ENCODE data around the gene BRD9. TPM values are rescaled to one million over a fixed set of nuclear protein-coding genes. Genes with fewer than 3 reads are reported as not detected.
A peak's percentile ranks its signal among the peaks of the same experiment; 100 is the strongest.
"Not testable (repeated sequence)": the region's sequence is repeated elsewhere in the genome, so short reads cannot be mapped to it uniquely, and the experiment has no call there.

The BRD9 gene
- total RNA-seq, 3 donors from 2014 or later = 60.9 to 67.7 (median 64.6) TPM

DNA sequence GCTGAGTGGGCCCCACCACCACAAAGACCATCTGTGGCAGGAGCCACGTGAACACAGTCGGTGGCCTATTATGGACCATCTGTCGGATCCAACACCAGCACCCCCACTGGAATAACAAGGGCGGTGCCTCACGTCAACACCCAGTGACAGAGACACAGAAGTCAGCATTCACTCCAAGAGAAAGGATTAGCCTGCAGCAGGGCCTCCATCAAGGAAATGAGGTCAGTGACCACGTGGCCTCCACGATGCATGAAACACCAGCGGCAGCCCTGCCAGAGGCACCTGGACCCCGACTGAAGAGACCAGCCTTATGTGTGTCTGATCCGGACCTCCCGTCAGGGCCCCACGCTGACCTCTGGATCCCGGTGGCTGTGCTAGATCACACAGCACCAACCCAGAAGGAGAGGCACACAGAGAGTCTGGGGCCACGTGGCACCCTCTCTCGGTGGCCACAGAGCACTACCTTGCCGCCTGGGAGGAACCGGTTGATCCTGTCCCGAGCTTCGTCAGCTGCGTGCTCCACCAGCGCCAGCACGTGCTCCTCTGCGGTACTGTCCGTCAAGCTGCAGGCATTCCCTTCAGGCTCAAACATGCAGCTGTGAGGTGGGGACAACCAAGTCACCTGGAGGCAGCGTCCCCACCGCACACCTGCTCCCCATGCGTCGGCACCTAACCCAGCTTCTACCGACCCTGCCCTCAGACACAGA, 9.0 kb downstream of the BRD9 start:
- Mint-ChIP-seq H3K4me3 (no peak overlapping the region), H3K9me3 (peaks cover 12% of the 10 kb centered on the region)

DNA sequence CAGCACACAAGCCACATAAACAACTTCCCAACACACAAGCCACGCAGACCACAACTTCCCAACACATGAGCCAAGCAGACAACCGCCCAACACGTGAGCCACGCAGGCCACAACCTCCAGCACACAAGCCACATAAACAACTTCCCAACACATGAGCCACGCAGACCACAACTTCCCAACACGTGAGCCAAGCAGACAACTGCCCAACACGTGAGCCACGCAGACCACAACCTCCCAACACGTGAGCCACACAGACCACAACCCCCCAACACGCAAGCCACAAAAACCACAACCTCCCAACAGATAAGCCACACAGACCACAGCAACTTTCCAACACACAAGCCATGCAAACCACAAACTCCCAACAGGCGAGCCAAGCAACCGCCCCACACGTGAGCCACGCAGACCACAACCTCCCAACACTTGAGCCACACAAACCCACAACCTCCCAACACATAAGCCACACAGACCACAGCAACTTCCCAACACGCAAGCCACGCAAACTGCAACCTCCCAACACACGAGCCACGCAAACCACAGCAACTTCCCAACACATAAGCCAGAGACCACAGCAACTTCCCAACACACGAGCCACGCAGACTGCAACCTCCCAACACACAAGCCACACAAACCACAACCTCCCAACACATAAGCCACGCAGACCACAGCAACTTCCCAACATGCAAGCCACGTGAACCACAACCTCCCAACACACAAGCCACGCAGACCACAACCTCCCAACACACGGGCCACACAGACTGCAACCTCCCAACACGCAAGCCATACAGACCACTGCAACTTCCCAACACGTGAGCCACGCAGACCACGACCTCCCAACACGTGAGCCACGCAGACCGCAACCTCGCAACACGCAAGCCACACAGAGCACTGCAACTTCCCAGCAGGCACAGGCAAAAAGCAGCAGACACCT, 10.1 kb downstream of the BRD9 start:
- H3K4me3 Mint-ChIP-seq = peak overlapping the region; percentile 34
- DNase-seq (no peak), ATAC-seq (no peak)
- no peaks in the 10 kb centered on the region for H3K27me3 Mint-ChIP-seq (ENCODE audit: low read depth)
- H3K9me3 Mint-ChIP-seq = peaks cover 12% of the 10 kb centered on the region
- peaks cover 18% of the 10 kb centered on the region for H3K4me1 Mint-ChIP-seq (ENCODE audit: low read depth)
- peaks cover 47% of the 10 kb centered on the region for H3K36me3 Mint-ChIP-seq (ENCODE audit: insufficient read depth)

More for the DNA sequence above, 9.0 kb downstream of the BRD9 start:
- Mint-ChIP-seq H3K4me1 (ENCODE audit: low read depth) (peaks cover 22% of the 10 kb centered on the region), H3K27me3 (ENCODE audit: low read depth) (no peaks in the 10 kb centered on the region), H3K36me3 (ENCODE audit: insufficient read depth) (peaks cover 55% of the 10 kb centered on the region)
- DNase-seq (no peak), ATAC-seq (no peak)

DNA sequence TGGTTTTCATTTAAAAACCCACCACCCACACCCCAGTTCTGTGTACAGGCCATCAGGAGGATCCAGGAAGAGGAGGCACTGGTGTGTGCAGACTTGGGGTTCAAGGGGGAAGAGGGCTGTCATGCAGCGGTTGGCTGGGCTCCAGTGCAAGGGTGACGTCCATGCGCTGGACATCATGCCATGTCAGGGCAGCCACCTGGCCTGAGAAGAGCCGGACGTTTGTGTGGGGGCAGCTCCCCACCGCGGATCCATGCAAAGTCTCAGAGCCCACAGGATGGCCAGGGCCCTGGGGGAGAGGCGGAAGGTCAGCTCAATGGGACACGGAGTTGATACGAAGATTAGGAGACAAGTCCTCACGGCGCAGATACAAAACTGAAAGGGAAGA, 11.1 kb downstream of the BRD9 start:
- Mint-ChIP-seq H3K9me3 (peaks cover 12% of the 10 kb centered on the region), H3K4me3 (no peak overlapping the region), H3K4me1 (ENCODE audit: low read depth) (peaks cover 18% of the 10 kb centered on the region), H3K27me3 (ENCODE audit: low read depth) (no peaks in the 10 kb centered on the region), H3K36me3 (ENCODE audit: insufficient read depth) (peaks cover 41% of the 10 kb centered on the region)
- DNase-seq (no peak), ATAC-seq (no peak)

DNA sequence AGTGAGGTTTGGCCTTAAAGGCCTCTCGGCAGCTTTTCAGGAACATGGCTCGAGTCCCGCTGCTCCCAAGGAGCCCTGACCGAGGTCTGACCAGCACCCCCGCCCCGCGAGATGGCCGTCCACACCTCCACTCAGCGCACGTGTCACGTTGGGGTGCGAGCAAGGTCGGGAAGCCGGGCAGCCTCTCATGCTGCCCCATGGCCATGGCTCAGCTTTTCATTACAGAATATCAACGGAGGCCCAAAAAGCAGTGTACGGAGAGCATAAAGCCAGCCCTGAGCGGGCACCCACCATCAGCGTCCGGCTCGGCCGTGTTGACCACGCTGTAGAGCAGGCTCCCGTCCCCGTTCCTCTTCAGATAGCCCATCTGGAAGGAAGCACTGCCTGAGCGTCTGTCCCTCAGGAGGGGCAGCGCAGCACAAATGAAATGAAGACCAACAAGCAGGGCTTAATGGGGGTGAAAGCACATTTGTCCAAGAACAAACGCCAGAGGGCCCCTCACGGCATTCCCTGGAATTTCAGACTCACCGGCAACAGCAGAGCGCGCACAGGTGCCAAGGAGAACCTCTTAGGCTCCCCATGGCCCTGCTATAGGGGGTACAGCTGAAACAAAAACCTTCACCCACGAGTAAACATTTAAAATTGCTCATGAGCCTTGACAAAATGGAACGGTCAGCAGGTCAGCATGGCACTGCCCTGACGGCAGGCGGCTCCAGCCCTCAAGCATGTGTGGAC, 11.6 kb downstream of the BRD9 start:
- Mint-ChIP-seq H3K27me3 (ENCODE audit: low read depth) (no peaks in the 10 kb centered on the region), H3K9me3 (peaks cover 12% of the 10 kb centered on the region), H3K36me3 (ENCODE audit: insufficient read depth) (peaks cover 40% of the 10 kb centered on the region), H3K4me3 (no peak overlapping the region), H3K4me1 (ENCODE audit: low read depth) (peaks cover 18% of the 10 kb centered on the region)
- ATAC-seq (no peak), DNase-seq (no peak)

DNA sequence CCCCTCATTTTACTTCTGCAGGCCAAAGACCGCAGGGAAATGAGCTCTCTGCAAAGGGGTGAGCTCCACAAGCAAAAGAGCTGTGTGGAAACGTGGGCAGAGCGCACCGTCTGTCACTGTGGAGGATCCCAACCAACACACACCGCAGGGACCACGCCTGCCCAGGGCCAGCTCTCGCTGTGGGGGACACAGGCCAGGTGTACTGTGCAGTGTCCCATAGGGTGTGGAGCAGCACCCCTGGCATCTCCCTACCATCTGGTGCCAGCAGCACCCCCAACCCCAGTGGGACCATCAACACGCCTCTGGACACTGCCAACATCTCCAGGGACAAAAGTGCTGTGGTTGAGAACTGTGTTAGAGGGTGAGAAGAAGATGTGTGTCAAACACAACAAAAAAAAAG, 13.9 kb downstream of the BRD9 start:
- not testable (repeated sequence) for ATAC-seq; DNase-seq; H3K27me3 Mint-ChIP-seq (ENCODE audit: low read depth); H3K4me3 Mint-ChIP-seq
- H3K36me3 Mint-ChIP-seq (ENCODE audit: insufficient read depth) = peaks cover 53% of the 10 kb centered on the region
- H3K9me3 Mint-ChIP-seq = peaks cover 12% of the 10 kb centered on the region
- peaks cover 16% of the 10 kb centered on the region for H3K4me1 Mint-ChIP-seq (ENCODE audit: low read depth)

DNA sequence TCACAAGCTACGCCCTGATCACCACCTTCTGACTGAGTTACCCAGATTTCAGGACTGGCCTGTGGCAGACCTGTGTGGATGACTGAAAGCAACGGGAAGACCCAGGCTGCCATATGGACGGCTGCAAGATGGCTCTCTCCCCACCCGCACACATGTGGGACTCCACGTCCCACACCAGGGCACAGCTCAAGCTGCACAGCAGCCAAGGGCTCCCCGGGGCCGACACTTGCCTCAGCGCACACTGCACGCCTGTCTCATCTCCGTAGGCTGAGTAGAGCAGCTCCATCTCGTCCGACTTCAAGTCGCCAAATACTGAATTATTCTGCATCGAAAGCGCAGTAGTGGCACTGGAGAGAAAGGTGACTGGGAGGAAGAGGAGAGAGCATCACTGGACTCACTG, 14.5 kb downstream of the BRD9 start:
- H3K9me3 Mint-ChIP-seq = peaks cover 12% of the 10 kb centered on the region
- DNase-seq (no peak), ATAC-seq (no peak)
- H3K36me3 Mint-ChIP-seq (ENCODE audit: insufficient read depth) = peaks cover 55% of the 10 kb centered on the region
- H3K4me3 Mint-ChIP-seq = no peak overlapping the region
- H3K27me3 Mint-ChIP-seq (ENCODE audit: low read depth) = no peaks in the 10 kb centered on the region
- peaks cover 16% of the 10 kb centered on the region for H3K4me1 Mint-ChIP-seq (ENCODE audit: low read depth)

DNA sequence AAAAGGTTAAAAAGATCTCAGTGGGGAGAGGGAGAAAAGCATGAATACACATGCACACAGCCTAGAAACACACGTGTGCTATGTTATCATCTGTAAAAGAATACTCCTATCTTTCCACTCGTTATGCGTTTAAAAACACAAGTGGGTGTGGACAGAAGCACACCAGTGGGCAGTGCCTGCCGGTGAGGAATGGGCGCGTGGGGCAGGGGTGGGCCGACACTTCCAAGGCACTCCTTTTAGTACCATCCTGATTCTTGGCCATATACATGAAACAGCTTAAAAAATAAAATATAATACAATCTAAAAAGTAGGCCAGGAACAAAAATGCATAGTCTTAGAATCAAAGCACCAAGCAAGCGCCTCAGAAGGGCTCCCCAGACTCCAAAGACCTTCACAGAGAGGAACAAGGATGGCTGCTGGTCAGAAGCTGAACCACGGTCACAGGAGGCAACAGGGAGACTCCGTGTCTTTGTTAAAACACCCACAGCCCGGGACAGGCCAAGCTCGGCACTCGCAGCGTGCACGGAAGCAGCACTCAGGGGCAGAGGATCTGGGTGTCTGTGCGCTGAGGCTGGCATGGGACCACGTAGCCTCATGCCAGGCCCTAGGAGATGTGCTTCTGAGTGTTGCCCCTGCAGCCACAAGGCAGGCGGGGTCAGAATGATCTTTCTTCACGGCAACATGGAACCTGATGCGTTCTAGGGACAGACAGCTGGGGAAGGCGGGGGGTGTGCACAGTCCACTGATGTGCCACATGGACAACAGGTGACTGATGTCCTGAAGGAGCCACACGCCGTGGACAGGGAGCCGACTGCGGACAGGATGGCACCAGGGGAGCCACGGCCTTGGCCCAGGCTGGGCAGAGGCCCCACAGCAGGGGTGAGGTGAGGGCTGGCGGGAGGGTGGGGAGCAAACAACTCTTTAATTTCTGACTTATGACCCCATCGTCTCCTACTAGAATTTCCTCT, 15.9 kb downstream of the BRD9 start:
- Mint-ChIP-seq H3K9me3 (no peaks in the 10 kb centered on the region), H3K27me3 (ENCODE audit: low read depth) (no peaks in the 10 kb centered on the region), H3K4me3 (no peak overlapping the region), H3K36me3 (ENCODE audit: insufficient read depth) (peaks cover 43% of the 10 kb centered on the region), H3K4me1 (ENCODE audit: low read depth) (peaks cover 4% of the 10 kb centered on the region)
- ATAC-seq = no peak
- DNase-seq = no peak

DNA sequence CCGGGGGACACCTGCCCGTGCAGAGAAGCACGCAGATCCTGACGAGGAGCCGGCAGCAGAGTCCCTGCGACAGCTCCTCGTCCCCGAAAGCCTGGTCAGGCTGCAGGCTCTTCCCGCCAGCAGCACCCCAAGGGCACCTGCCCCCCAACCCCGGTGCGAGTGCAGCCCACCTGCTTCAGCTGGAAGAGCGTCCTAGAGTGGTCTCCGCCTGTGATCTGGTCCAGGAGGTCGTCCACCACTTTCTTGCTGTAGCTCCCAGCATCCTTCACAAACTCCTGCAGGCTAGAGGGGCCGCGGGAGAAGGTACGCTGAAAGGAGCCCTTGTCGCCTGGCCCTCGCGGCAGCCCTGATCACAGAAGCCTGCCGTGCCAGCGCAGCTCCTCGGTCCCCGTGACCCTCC, 16.7 kb downstream of the BRD9 start:
- Mint-ChIP-seq H3K4me1 (ENCODE audit: low read depth) (no peaks in the 10 kb centered on the region), H3K36me3 (ENCODE audit: insufficient read depth) (peaks cover 44% of the 10 kb centered on the region)
- no peak for ATAC-seq

DNA sequence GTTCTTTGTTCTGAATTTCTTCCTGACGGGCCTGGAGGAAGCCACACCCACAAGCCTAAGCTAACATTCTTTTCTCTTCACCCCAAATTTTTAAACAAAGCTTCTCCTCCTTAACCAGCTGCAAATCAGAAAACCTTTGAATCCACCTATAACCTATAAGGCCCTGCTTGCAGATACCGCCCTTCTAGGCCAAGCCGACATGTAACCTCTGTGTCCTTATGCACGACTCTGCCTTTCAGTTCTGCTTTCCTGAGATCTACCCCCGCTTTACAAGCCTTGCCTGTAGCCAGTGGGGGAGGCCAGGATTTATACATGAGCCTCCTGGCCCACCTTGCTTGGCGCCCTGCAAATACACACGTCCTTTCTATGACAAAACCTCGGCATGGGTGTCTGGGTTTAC, 19.3 kb downstream of the BRD9 start:
- Mint-ChIP-seq H3K9me3 (no peaks in the 10 kb centered on the region), H3K4me3 (no peak overlapping the region), H3K36me3 (ENCODE audit: insufficient read depth) (peaks cover 57% of the 10 kb centered on the region), H3K4me1 (ENCODE audit: low read depth) (no peaks in the 10 kb centered on the region), H3K27me3 (ENCODE audit: low read depth) (no peaks in the 10 kb centered on the region)
- DNase-seq (no peak), ATAC-seq (no peak)

More for the DNA sequence above, 16.7 kb downstream of the BRD9 start:
- DNase-seq = no peak
- Mint-ChIP-seq H3K4me3 (no peak overlapping the region), H3K9me3 (no peaks in the 10 kb centered on the region), H3K27me3 (ENCODE audit: low read depth) (no peaks in the 10 kb centered on the region)

DNA sequence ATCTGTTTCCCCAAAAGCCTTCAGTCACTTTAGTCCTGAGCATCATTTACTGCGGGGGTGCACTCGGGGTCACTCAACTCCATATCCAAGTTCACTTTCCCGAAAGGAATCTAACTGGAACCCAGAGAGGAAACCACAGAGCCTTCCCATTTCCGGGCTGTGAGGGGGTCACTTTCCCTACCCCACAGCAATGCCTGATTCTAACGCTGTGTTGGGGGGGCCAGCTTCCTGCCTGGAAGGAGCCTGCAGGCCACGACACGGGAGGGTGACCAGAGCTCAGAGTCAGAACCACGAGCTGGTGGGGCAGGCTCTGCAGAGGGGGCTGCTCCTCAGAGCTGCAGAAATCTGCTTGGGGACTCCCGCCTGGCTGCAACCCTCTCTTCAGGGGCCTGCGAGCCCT, 20.3 kb downstream of the BRD9 start:
- ATAC-seq (no peak), DNase-seq (no peak)
- no peak overlapping the region for H3K4me3 Mint-ChIP-seq
- H3K4me1 Mint-ChIP-seq (ENCODE audit: low read depth) = no peaks in the 10 kb centered on the region
- no peaks in the 10 kb centered on the region for H3K9me3 Mint-ChIP-seq
- no peaks in the 10 kb centered on the region for H3K27me3 Mint-ChIP-seq (ENCODE audit: low read depth)
- peaks cover 65% of the 10 kb centered on the region for H3K36me3 Mint-ChIP-seq (ENCODE audit: insufficient read depth)

DNA sequence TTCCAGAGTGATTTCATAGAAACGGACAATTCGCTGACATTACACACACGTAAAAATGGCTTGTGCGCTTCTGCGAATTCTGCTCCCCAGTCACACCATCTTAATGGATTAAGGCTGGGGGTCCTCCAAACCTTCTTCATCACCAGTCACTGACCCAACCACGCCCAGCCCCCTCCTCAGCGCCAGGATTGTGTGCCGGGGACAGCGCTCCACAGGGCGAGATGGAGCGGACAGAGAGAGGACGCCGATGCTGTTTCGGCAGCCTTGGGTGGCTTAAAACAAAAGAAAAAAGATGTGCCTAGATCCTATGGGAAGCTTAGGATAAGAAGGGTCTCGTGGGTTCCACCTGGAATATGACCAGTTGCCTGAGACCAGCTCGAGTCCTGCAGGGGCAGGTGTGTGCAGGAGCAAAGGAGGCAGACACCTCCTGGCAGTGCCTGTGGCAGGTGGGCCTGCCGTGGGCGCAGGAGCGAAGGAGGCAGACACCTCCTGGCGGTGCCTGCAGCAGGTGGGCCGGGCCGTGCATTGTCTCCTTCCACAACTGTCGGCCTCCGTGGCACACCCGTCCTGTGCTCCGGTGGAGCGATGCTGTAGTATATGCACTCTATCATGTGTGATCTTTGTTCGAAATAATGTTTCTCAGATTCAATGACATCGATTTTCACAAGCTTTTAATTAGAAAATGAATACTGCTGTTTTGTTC, 20.9 kb downstream of the BRD9 start:
- no peak overlapping the region for H3K4me3 Mint-ChIP-seq
- no peaks in the 10 kb centered on the region for H3K27me3 Mint-ChIP-seq (ENCODE audit: low read depth)
- peaks cover 65% of the 10 kb centered on the region for H3K36me3 Mint-ChIP-seq (ENCODE audit: insufficient read depth)
- DNase-seq = no peak
- no peaks in the 10 kb centered on the region for H3K4me1 Mint-ChIP-seq (ENCODE audit: low read depth)
- ATAC-seq = no peak
- no peaks in the 10 kb centered on the region for H3K9me3 Mint-ChIP-seq

DNA sequence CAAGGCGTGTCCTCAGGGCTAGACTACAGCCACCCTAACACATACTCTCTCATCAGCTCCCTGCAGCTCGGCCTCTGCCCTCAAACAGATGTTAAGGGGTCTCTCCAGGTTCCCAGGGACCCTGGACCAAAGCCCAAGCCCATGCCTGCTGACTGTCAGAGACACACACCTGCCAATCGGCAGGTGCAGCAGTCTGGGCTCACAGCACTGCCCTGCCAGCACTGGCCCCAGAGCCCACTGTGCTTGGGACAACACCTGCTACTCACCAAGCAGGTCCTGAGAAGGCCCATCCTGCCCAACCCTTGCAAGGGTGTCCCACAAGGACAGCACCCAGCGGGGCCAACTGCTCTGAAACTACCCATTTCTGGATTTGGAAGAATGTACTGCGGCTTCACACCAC, 21.6 kb downstream of the BRD9 start:
- no peak for ATAC-seq
- Mint-ChIP-seq H3K9me3 (no peaks in the 10 kb centered on the region), H3K27me3 (ENCODE audit: low read depth) (no peaks in the 10 kb centered on the region), H3K36me3 (ENCODE audit: insufficient read depth) (peaks cover 66% of the 10 kb centered on the region), H3K4me1 (ENCODE audit: low read depth) (no peaks in the 10 kb centered on the region), H3K4me3 (no peak overlapping the region)
- DNase-seq = no peak
